DND-41 (cell line): ENCODE measurements around the gene NUDCD3.

Experiments used
- ATAC-seq: fragments of 200-7000 bp; cut with Tn5 transposase; 3 replicates; pipeline ENCODE4 v1.9.1; 2021; ENCODE audit warnings: low read depth; ENCODE audit not compliant: insufficient read depth
- DNase-seq: peaks from one replicate; pipeline ENCODE4 v3.0.0-alpha.2; 2020
- H2AFZ ChIP-seq: 2 replicates; pipeline ENCODE4 v1.6.0; 2012; ENCODE audit warnings: low read depth, low read length
- H3K27ac ChIP-seq: 2 replicates; pipeline ENCODE4 v1.5.1; 2012; ENCODE audit warnings: low read length, inconsistent platforms
- H3K27me3 ChIP-seq: fragments of 200-600 bp; sonication (generic); 2 replicates; pipeline ENCODE4 v1.6.0; 2012; ENCODE audit warnings: low read length, mild to moderate bottlenecking, inconsistent platforms; ENCODE audit not compliant: insufficient read depth, poor library complexity
- H3K36me3 ChIP-seq: 2 replicates; pipeline ENCODE4 v1.5.1; 2012; ENCODE audit warnings: low read length, inconsistent platforms; ENCODE audit not compliant: insufficient read depth
- H3K4me1 ChIP-seq: 2 replicates; pipeline ENCODE4 v1.5.1; 2012; ENCODE audit warnings: mild to moderate bottlenecking, low read length; ENCODE audit not compliant: insufficient read depth
- H3K4me2 ChIP-seq: 2 replicates; pipeline ENCODE4 v1.6.0; 2012; ENCODE audit warnings: mild to moderate bottlenecking, moderate library complexity, low read length, inconsistent platforms; ENCODE audit not compliant: insufficient read depth
- H3K4me3 ChIP-seq, 2 experiments: fragments of 200-600 bp in 1 of 2; shearing (Covaris generic) in 1 of 2; 2 replicates each; pipeline ENCODE4 v1.5.1; 2012 to 2016; ENCODE audit warnings: inconsistent platforms in 2 of 2, low read length in 2 of 2, mild to moderate bottlenecking in 2 of 2, low read depth in 1 of 2, moderate library complexity in 1 of 2
- H3K79me2 ChIP-seq: 2 replicates; pipeline ENCODE4 v1.6.0; 2012; ENCODE audit warnings: low read length, inconsistent platforms; ENCODE audit not compliant: insufficient read depth
- H3K9ac ChIP-seq: 2 replicates; pipeline ENCODE4 v1.6.0; 2012; ENCODE audit warnings: low read depth, mild to moderate bottlenecking, inconsistent platforms, low read length, moderate library complexity
- H3K9me3 ChIP-seq: 2 replicates; pipeline ENCODE4 v1.5.1; 2012; ENCODE audit warnings: low read length, moderate library complexity, mild to moderate bottlenecking, inconsistent platforms; ENCODE audit not compliant: insufficient read depth, severe bottlenecking
- H4K20me1 ChIP-seq: 2 replicates; pipeline ENCODE4 v1.6.0; 2012; ENCODE audit warnings: low read length; ENCODE audit not compliant: insufficient read depth
- CTCF ChIP-seq: IDR thresholded peaks from 2 replicates; pipeline ENCODE4 v1.5.1; 2012; ENCODE audit warnings: borderline replicate concordance, low read length, moderate library complexity, mild to moderate bottlenecking; ENCODE audit not compliant: poor library complexity, severe bottlenecking; ENCODE audit errors: extremely low read depth
- EZH2 ChIP-seq: IDR thresholded peaks from 3 replicates; pipeline ENCODE4 v1.6.1; 2012; ENCODE audit warnings: borderline replicate concordance, low read depth, mild to moderate bottlenecking, moderate library complexity, low read length, inconsistent platforms; ENCODE audit not compliant: severe bottlenecking

Gene NUDCD3

DNA sequence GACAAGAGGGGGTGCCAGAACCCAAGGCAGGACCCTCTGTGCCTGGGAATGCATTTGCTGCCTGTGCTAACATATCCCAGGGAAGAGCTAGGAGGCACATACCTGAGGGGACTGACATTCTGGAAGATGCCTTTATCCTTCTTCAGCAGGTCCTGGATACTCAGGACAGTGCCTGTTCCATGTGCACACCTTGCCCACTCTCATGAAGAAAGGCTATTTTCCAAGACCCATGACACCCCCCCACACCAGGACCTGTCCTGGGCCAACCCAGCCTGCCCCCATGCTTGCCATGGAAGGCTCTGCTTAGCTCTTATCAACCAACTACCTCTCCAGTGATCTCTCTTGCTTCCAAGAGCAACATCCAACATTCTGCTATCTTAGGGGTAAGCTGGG, 97.8 kb downstream of the NUDCD3 start:
- Histone ChIP-seq H3K36me3 (peaks cover 62% of the 10 kb centered on the region), H3K9ac (no peak overlapping the region), H3K9me3 (no peaks in the 10 kb centered on the region), H3K4me2 (no peak overlapping the region), H3K4me1 (no peaks in the 10 kb centered on the region), H2AFZ (no peak overlapping the region), H3K27me3 (no peaks in the 10 kb centered on the region), H4K20me1 (peaks cover 16% of the 10 kb centered on the region), H3K4me3 (no peak overlapping the region), H3K27ac (no peak overlapping the region), H3K79me2 (no peaks in the 10 kb centered on the region)
- no peak for TF ChIP-seq EZH2
- TF ChIP-seq CTCF: no peak
- ATAC-seq: no peak
- no peak for DNase-seq

DNA sequence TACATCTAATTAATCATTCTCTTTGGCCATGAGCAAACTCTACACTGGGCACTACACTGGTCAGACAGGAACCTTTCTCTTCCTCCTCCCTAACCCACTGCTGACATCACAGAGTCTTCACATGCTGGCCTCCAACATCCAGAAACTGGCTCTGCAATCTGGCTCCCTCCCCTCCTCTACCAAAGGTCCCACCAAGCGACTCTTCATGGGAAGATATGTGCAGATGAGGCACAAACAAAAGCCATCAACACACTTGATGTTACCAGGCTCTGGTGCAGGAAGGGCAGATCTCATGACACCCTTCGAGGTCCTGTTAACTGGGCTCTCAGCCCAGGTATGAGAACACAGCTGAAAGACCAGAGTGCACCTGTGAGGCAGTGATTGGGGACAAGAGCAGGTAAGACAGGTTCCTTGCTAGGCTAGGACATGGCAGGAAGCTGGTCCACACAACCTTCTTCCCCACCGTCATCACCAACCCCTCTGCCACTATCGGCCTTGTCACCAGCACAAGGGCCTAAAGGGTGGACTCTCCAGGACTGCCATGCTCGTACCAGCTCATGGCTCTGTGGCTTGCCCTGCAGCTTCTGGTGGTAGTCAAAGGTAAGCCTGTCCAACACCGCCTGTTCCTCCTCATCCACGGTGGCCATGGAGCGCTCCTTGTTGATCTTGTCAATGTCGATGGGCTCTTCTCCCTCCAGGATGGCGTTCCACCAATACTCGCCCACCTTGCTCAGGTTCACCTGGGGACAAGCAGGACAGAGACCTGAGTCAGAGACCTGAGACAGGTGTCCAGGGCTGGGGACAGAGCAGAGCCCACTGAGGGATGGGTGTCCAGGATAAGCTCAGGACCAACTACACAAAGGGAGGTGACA, 98.5 kb downstream of the NUDCD3 start:
- no peaks in the 10 kb centered on the region for H3K27me3 ChIP-seq
- no peak overlapping the region for H3K4me3 ChIP-seq
- H3K4me2 ChIP-seq: no peak overlapping the region
- peaks cover 13% of the 10 kb centered on the region; the same call in 1 of the 2 replicates for H4K20me1 ChIP-seq
- H3K27ac ChIP-seq: no peak overlapping the region
- no peak overlapping the region for H3K9ac ChIP-seq
- no peak for ATAC-seq
- no peaks in the 10 kb centered on the region for H3K9me3 ChIP-seq
- no peaks in the 10 kb centered on the region for H3K4me1 ChIP-seq
- no peak for TF ChIP-seq CTCF
- no peak for TF ChIP-seq EZH2
- H3K79me2 ChIP-seq: no peaks in the 10 kb centered on the region
- no peak for DNase-seq
- no peak overlapping the region for H2AFZ ChIP-seq
- H3K36me3 ChIP-seq: peaks cover 62% of the 10 kb centered on the region

DNA sequence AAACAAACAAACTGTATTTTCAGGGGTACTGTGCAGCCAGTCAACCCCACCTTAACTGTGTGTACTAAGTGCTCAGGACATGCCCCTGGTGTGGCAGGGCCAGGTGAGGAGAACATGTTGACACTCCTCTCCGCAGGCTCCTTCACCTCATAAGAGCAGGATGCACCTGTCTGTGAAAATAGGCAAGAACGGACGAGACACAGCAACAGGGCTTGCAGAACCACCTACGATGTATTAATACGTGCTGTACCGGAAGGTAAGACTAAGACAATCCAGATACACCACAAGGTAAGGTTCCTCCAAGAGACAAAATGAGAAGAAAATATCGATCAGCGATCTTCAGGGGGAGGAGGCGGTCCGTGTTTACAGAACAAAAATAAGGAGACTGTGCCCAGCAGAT, 99.3 kb downstream of the NUDCD3 start:
- no peak overlapping the region for H2AFZ ChIP-seq
- H3K4me2 ChIP-seq: no peak overlapping the region
- no peaks in the 10 kb centered on the region for H3K79me2 ChIP-seq
- no peaks in the 10 kb centered on the region for H3K4me1 ChIP-seq
- H3K36me3 ChIP-seq: peaks cover 69% of the 10 kb centered on the region
- DNase-seq: no peak
- no peak overlapping the region for H3K4me3 ChIP-seq
- no peaks in the 10 kb centered on the region for H3K9me3 ChIP-seq
- no peak for ATAC-seq
- TF ChIP-seq EZH2: no peak
- no peak for TF ChIP-seq CTCF
- H3K27ac ChIP-seq: no peak overlapping the region
- no peak overlapping the region for H3K9ac ChIP-seq
- no peaks in the 10 kb centered on the region for H3K27me3 ChIP-seq
- peaks cover 17% of the 10 kb centered on the region; the same call in 1 of the 2 replicates for H4K20me1 ChIP-seq
